Epithelial cell of proximal tubule (primary cell): ENCODE measurements around the gene ZFP57. TPM values are rescaled to one million over a fixed set of nuclear protein-coding genes. Genes with fewer than 3 reads are reported as not detected.
"Not testable (repeated sequence)": the region's sequence is repeated elsewhere in the genome, so short reads cannot be mapped to it uniquely, and the experiment has no call there.

ENCODE experiments used
- DNase-seq: peaks from one replicate; pipeline ENCODE4 v3.0.0-alpha.2; 2011; ENCODE audit warnings: low read depth
- H3K4me3 ChIP-seq: 2 replicates; pipeline ENCODE4 v1.5.1; 2011; ENCODE audit warnings: low read depth, mild to moderate bottlenecking, low read length
- CTCF ChIP-seq: conservative IDR thresholded peaks from 2 replicates; pipeline ENCODE4 v1.5.1; 2012; ENCODE audit warnings: low read depth, mild to moderate bottlenecking, low read length
- total RNA-seq: library from RNA; depleted of rRNA; stranded (reverse); fragments of >200 nt; gene quantifications from 2 replicates; pipeline ENCODE4 v1.2.3, GENCODE V29; 2015

The ZFP57 gene
- total RNA-seq, 1 donor from 2014 or later = 0.12 TPM

- no peak for DNase-seq
- no peak overlapping the region for H3K4me3 ChIP-seq
- TF ChIP-seq CTCF = no peak
These were observed 5.4 kb downstream of the ZFP57 start for GRCh38 chr6:29675561-29675960.

- TF ChIP-seq CTCF = no peak
- no peak for DNase-seq
These were observed 6.9 kb downstream of the ZFP57 start for GRCh38 chr6:29674008-29674407.

GRCh38 chr6:29673161-29673560 lies 7.8 kb downstream of the ZFP57 start:
- no peak overlapping the region for H3K4me3 ChIP-seq
- no peak for DNase-seq
- no peak for TF ChIP-seq CTCF

More at GRCh38 chr6:29674008-29674407, 6.9 kb downstream of the ZFP57 start:
- H3K4me3 ChIP-seq = no peak overlapping the region

- H3K4me3 ChIP-seq, DNase-seq: not testable (repeated sequence)
These were observed 8.8 kb downstream of the ZFP57 start for GRCh38 chr6:29672116-29672515.

- no peak for TF ChIP-seq CTCF
These were observed 9.9 kb downstream of the ZFP57 start for GRCh38 chr6:29671026-29671425.

GRCh38 chr6:29667158-29667557 lies 13.8 kb downstream of the ZFP57 start:
- TF ChIP-seq CTCF = no peak
- no peak overlapping the region for H3K4me3 ChIP-seq
- DNase-seq = no peak

More at GRCh38 chr6:29671026-29671425, 9.9 kb downstream of the ZFP57 start:
- DNase-seq = no peak
- no peak overlapping the region for H3K4me3 ChIP-seq

- no peak for TF ChIP-seq CTCF
- no peak overlapping the region for H3K4me3 ChIP-seq
- DNase-seq = no peak
These were observed 14.2 kb downstream of the ZFP57 start for GRCh38 chr6:29666826-29667130.
